SK-N-MC (cell line): ENCODE results near the gene SLC2A9.

Experiments
- DNase-seq: peaks from one replicate; pipeline ENCODE4 v3.0.0-alpha.2; 2011; ENCODE audit warnings: low read depth, low spot score
- H3K27ac ChIP-seq: fragments of 200-600 bp; sonication (generic); 2 replicates; pipeline ENCODE4 v1.5.1; 2016; ENCODE audit warnings: mixed run types
- H3K36me3 ChIP-seq: fragments of 200-600 bp; sonication (generic); 2 replicates; pipeline ENCODE4 v1.6.1; 2017; ENCODE audit warnings: antibody characterized with exemption, low read length, mixed read lengths; ENCODE audit not compliant: insufficient read depth
- H3K4me3 ChIP-seq: fragments of 200-600 bp; sonication (generic); 2 replicates; pipeline ENCODE4 v1.5.1; 2016
- H3K9ac ChIP-seq: fragments of 200-600 bp; sonication (generic); 2 replicates; pipeline ENCODE4 v1.8.0; 2017; ENCODE audit warnings: mixed run types, mixed read lengths; ENCODE audit not compliant: insufficient read length
- H3K9me3 ChIP-seq: fragments of 200-600 bp; sonication (generic); 2 replicates; pipeline ENCODE4 v1.6.1; 2017; ENCODE audit warnings: low read depth, mild to moderate bottlenecking, antibody characterized with exemption, low read length, moderate library complexity, mixed read lengths
- EZH2 ChIP-seq: fragments of 200-600 bp; sonication (generic); IDR thresholded peaks from one replicate; pipeline ENCODE4 v1.6.1; 2017; ENCODE audit warnings: antibody characterized with exemption
- FOXP2 ChIP-seq: optimal IDR thresholded peaks from 2 replicates; pipeline ENCODE3; 2011; ENCODE audit warnings: mild to moderate bottlenecking, moderate library complexity; ENCODE audit not compliant: insufficient read depth; ENCODE audit errors: extremely low read length, control extremely low read depth
- POLR2AphosphoS5 ChIP-seq: IDR thresholded peaks from 2 replicates; pipeline ENCODE4 v1.6.1; 2012; ENCODE audit warnings: mild to moderate bottlenecking, low read depth, low read length, borderline replicate concordance

The SLC2A9 gene

DNA sequence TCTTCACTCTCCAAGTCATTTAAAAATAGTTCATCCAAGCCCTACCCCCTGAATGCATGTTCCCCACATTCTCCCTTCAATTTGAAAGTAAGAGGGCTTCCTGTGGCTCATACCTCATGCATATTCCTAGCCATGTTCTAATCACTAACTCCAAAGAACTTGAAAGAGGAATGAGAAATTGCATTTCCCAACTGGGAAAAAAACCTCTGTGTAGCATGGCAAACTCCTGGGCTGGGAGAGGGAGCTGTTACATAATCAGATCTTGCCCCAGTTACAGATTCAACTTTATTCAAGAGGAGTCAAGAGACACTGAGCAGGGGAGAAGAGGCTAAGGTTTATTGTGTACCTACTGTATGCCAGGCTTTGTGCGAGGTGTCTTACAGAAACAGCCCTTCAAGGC lies 90.2 kb downstream of the SLC2A9 start:
- DNase-seq = no peak
- H3K27ac ChIP-seq = no peak overlapping the region
- TF ChIP-seq FOXP2 (no peak), EZH2 (no peak), POLR2AphosphoS5 (no peak)
- H3K4me3 ChIP-seq = no peak overlapping the region
- no peaks in the 10 kb centered on the region for H3K9me3 ChIP-seq
- no peaks in the 10 kb centered on the region for H3K36me3 ChIP-seq
- H3K9ac ChIP-seq = no peak overlapping the region

DNA sequence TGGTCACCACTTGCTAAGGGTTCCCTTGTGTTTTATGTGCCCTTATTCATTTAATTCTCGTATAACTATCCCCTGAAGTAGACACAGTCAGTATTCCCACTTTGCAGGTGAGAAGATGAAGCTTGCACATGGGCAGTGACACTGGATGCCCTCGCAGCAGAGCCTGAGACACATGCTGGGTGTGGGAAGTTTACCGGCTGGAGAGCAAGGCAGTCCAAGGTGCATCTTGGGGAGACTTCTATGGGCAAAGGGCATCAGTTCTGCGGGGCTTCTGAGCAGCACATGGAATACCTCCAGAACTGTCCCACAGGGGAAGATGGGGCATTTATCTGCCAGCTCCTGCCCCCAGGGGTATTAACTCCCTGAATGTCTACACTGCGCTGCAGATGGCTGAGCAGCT lies 92.2 kb downstream of the SLC2A9 start:
- no peak overlapping the region for H3K4me3 ChIP-seq
- no peaks in the 10 kb centered on the region for H3K36me3 ChIP-seq
- TF ChIP-seq POLR2AphosphoS5 = no peak
- TF ChIP-seq FOXP2 = no peak
- no peak for TF ChIP-seq EZH2
- no peak overlapping the region for H3K27ac ChIP-seq
- H3K9me3 ChIP-seq = no peaks in the 10 kb centered on the region
- no peak overlapping the region for H3K9ac ChIP-seq
- DNase-seq = no peak

DNA sequence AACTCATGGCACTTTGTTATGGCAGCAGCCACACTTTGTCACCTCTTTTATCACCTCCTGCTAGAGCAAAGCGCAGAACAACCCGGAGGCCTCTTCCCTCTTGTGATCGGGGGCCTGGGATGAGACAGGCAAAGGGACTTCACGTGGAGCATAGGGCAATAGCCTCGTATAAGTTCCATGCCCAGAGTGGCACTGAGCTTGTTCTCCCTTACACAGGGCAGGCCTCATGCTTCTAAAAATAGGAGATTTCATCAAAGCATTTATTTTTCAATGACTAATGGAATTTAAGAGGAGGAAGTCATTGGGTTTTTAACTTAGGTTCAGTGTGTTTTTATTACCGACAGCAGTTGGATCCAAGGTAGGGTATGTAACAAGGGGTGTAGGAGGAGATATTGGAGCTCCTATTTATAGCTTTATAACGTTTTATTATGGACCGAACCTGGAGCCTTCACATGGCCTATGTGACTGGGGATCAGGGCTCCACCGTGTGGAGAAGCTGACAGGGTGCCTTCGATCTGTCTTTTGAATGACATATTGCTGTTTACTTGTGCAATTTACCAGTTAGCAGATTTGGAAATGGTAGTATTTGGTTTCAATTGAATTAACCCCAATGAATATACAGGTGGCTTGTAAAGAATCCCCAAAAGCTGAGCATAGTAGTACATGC lies 93.8 kb downstream of the SLC2A9 start:
- no peaks in the 10 kb centered on the region for H3K9me3 ChIP-seq
- H3K4me3 ChIP-seq = no peak overlapping the region
- TF ChIP-seq POLR2AphosphoS5 (no peak), EZH2 (no peak), FOXP2 (no peak)
- H3K9ac ChIP-seq = no peak overlapping the region
- H3K27ac ChIP-seq = no peak overlapping the region
- H3K36me3 ChIP-seq = no peaks in the 10 kb centered on the region
- no peak for DNase-seq

DNA sequence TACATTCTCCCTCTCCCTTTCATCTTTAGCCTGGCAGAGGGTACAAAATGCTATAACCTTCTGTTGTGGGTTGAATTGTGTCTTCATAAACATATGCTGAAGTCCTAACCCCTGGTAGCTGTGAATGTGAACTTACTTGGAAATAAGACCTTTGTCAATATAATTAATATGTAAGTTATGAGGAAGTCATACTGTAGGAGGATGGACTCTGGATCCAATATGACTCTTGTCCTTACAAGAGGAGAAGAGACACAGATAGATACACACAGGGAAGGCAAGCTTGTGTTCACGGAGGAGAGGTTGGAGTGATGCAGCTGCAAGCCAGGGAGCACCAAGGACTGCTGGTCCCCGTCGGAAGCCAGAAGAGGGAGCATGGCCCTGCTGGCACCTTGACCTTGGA lies 94.7 kb downstream of the SLC2A9 start:
- H3K4me3 ChIP-seq = no peak overlapping the region
- TF ChIP-seq POLR2AphosphoS5 (no peak), EZH2 (no peak), FOXP2 (no peak)
- no peaks in the 10 kb centered on the region for H3K9me3 ChIP-seq
- H3K36me3 ChIP-seq = no peaks in the 10 kb centered on the region
- no peak overlapping the region for H3K9ac ChIP-seq
- no peak overlapping the region for H3K27ac ChIP-seq
- no peak for DNase-seq

DNA sequence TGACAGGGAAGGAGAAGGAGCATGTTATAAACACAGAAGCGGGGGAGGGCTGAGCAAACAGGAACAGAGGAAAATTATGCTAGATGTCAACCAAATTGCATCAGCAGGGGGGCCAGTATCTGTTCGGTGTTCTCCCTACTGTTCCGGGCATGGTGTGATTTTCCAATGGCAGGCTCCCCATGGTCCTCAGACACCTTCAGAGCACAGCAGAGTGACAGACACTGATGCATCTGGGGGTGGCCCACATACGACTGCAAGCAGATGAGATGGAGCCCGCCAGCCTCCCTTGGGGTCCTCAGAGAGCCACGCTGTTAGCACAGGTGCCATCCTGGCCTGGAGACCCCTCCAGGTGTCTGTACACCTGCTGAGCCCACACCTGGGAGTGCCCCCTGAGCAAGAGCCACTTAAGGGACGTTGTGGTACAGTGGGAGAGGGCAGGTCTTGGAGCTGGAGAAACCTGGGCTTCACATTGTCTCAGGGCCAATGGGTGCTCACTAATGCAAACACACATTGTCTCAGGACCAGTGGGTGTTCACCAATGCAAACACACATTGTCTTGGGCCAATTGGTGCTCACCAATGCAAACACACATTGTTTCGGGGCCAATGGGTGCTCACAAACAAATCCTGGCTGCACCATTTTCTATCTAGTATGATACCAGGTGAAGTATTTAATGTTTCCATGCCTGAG lies 95.4 kb downstream of the SLC2A9 start:
- TF ChIP-seq POLR2AphosphoS5 (no peak), EZH2 (no peak), FOXP2 (no peak)
- DNase-seq = no peak
- no peaks in the 10 kb centered on the region for H3K36me3 ChIP-seq
- H3K27ac ChIP-seq = no peak overlapping the region
- no peak overlapping the region for H3K4me3 ChIP-seq
- H3K9ac ChIP-seq = no peak overlapping the region
- H3K9me3 ChIP-seq = no peaks in the 10 kb centered on the region

DNA sequence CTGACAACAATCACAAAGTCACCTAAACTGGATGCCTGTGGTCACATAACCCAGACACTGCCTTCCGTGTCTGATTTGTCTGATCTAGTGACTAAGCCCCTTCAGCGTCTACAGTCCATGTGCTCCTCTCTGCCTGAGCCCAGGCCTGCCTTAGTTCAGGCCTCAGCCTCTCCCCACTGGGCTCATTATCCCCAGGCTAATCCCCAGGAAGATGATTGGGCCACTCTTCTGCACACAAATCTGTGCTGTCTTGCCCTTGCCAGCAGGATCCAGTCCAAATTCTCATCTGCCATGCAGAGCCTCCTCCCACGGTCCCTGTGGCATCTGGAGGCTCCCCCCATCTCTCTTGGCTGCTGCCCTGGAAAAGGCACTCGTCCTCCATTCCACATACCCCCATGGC lies 96.5 kb downstream of the SLC2A9 start:
- Histone ChIP-seq H3K27ac (no peak overlapping the region), H3K4me3 (no peak overlapping the region), H3K9me3 (no peaks in the 10 kb centered on the region), H3K36me3 (no peaks in the 10 kb centered on the region), H3K9ac (no peak overlapping the region)
- no peak for DNase-seq
- TF ChIP-seq POLR2AphosphoS5 (no peak), EZH2 (no peak), FOXP2 (no peak)

DNA sequence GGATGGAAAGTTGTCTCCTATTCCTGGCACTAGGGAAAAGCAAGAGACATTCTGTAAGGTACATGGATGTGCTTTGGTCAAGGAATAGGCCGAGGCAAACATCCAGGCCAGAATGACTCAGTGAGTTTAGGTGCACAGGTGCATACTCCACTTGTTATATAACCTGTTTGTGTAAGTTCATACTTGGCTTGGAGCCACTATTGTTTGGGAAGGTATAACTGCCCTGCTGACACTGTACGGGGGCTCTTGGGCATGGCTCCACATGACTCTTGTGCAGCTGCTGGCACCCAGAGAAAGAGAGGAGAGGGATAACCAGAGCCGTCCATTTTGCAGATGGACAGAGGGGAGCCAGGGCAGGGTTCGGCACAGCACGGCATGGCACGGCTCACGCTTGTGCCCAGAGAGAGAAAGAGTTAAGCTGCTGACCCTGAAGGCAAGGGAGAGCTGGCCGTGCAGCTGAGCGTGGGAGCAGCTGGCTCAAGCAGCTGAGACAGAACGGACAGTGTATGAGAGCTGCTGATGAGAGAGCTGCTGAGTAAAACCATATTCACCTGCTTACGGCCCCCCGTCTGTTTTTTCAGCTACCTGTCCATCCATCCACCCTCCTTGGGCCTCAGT lies 98.0 kb downstream of the SLC2A9 start:
- H3K4me3 ChIP-seq = no peak overlapping the region
- no peak for DNase-seq
- no peak for TF ChIP-seq POLR2AphosphoS5
- no peak for TF ChIP-seq EZH2
- TF ChIP-seq FOXP2 = no peak
- H3K36me3 ChIP-seq = no peaks in the 10 kb centered on the region
- no peaks in the 10 kb centered on the region for H3K9me3 ChIP-seq
- no peak overlapping the region for H3K27ac ChIP-seq
- H3K9ac ChIP-seq = no peak overlapping the region

DNA sequence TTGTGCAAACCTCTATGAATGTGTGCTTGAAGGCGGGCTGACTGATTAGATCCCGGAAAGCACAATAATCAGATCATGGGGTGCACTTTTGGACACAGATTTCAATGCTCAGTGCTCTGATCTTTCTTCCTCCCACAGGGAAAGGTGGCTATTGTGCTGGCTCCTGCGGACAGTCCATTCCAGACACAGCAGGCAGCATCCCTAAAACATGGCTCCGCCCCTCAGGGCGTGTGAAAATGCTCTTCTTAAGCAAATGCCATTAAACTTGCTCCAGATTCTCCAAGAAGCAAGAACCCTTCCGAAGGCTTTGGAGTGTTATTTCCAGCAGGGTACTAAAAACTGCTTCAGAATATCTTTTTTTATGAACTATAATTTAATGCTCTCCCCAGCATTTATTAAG lies 100.0 kb downstream of the SLC2A9 start:
- DNase-seq = no peak
- H3K9ac ChIP-seq = no peak overlapping the region
- H3K4me3 ChIP-seq = no peak overlapping the region
- no peaks in the 10 kb centered on the region for H3K9me3 ChIP-seq
- H3K36me3 ChIP-seq = no peaks in the 10 kb centered on the region
- no peak overlapping the region for H3K27ac ChIP-seq
- no peak for TF ChIP-seq FOXP2
- TF ChIP-seq POLR2AphosphoS5 = no peak
- TF ChIP-seq EZH2 = no peak

DNA sequence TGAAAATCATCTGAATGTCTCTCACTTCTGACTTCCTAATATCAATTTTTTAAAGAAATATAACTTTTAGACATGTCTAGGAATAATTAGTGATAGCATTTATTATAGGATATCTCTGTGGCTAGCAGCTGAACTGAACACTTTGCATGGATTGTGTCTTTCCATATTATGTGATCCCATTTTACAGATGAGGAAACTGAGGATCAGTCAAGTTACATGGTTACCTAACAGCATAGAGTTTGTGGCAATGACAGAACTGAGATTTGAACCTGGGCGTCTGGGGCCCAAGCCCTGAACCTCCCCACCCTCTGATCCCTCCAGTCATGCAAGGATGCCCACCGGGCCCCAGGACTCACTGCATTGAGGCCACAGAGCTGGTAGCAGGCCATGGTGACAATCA lies 101.3 kb downstream of the SLC2A9 start:
- Histone ChIP-seq H3K27ac (no peak overlapping the region), H3K9ac (no peak overlapping the region)
- no peak for TF ChIP-seq FOXP2

More for the DNA sequence above, 101.3 kb downstream of the SLC2A9 start:
- no peak for DNase-seq
- Histone ChIP-seq H3K9me3 (no peaks in the 10 kb centered on the region), H3K4me3 (no peak overlapping the region), H3K36me3 (no peaks in the 10 kb centered on the region)
